Hair follicular keratinocyte (primary cell): Measurements from ENCODE around the gene AAGAB. TPM values are rescaled to one million over a fixed set of nuclear protein-coding genes. Genes with fewer than 3 reads are reported as not detected.

Experiments
- total RNA-seq: library from RNA; depleted of rRNA; stranded (reverse); fragments of >200 nt; gene quantifications from 2 replicates; pipeline ENCODE4 v1.2.3, GENCODE V29; 2015

Gene AAGAB
- total RNA-seq, result 45.7 and 53.3 TPM in 2 replicates

GRCh38 chr15:67254238-67255175 lies at the start of gene AAGAB, which contains the start of gene IQCH:
AAGAB (minus strand) TSS chr15:67254661; CDS start chr15:67254631, 30 bp downstream.
IQCH (plus strand) TSS chr15:67254786; CDS start chr15:67254897, 111 bp downstream.

Other genes starting within 250 kb of the AAGAB start
- 14.9 and 21.2 TPM in 2 replicates for gene SMAD3, start 189.1 kb downstream of the AAGAB start, total RNA-seq
- 2.4 and 8.3 TPM in 2 replicates for gene IQCH, start 125 bp upstream of the AAGAB start, total RNA-seq